Progenitor cell of endocrine pancreas (in vitro differentiated cells): ENCODE measurements around the gene IFT27. TPM values are rescaled to one million over a fixed set of nuclear protein-coding genes. Genes with fewer than 3 reads are reported as not detected.

ENCODE experiments used
- DNase-seq: peaks from one replicate; pipeline ENCODE4 v3.0.0; 2021; ENCODE audit warnings: low spot score; ENCODE audit not compliant: unreplicated experiment
- H3K27ac Mint-ChIP-seq: 2 replicates; pipeline ENCODE4 v1.8.0; 2021; ENCODE audit warnings: mild to moderate bottlenecking, moderate library complexity, mixed read lengths
- H3K27me3 Mint-ChIP-seq: 2 replicates; pipeline ENCODE4 v1.8.0; 2021; ENCODE audit warnings: mixed read lengths
- H3K36me3 Mint-ChIP-seq: 2 replicates; pipeline ENCODE4 v1.8.0; 2022; ENCODE audit warnings: mixed read lengths; ENCODE audit not compliant: insufficient read depth
- H3K4me1 Mint-ChIP-seq: 2 replicates; pipeline ENCODE4 v1.8.0; 2021; ENCODE audit warnings: low read depth, mixed read lengths
- H3K4me3 Mint-ChIP-seq: 2 replicates; pipeline ENCODE4 v1.8.0; 2021; ENCODE audit warnings: low read depth, mild to moderate bottlenecking, moderate library complexity, mixed read lengths
- H3K9me3 Mint-ChIP-seq: 2 replicates; pipeline ENCODE4 v1.8.0; 2021; ENCODE audit warnings: low read depth, mixed read lengths
- CTCF ChIP-seq: fragments of 200-600 bp; sonication (generic); IDR thresholded peaks from one replicate; pipeline ENCODE4 v1.5.0; 2021; ENCODE audit warnings: antibody characterized with exemption, mild to moderate bottlenecking; ENCODE audit not compliant: unreplicated experiment
- total RNA-seq: library from RNA; stranded (reverse); gene quantifications from 2 replicates; pipeline ENCODE4 v1.2.1, GENCODE V29; 2021

The IFT27 gene
- total RNA-seq, 1 donor from 2014 or later, result 52.3 TPM

GRCh38 chr22:36818010-36818642 lies 42.2 kb upstream of the IFT27 start:
- Mint-ChIP-seq H3K27me3 (peaks cover 82% of the 10 kb centered on the region), H3K9me3 (no peaks in the 10 kb centered on the region), H3K4me1 (no peaks in the 10 kb centered on the region), H3K27ac (no peak overlapping the region), H3K36me3 (no peaks in the 10 kb centered on the region), H3K4me3 (no peak overlapping the region)
- TF ChIP-seq CTCF, result no peak
- DNase-seq, result no peak

- Mint-ChIP-seq H3K27ac (no peak overlapping the region), H3K4me3 (no peak overlapping the region), H3K36me3 (no peaks in the 10 kb centered on the region), H3K27me3 (peaks cover 84% of the 10 kb centered on the region), H3K4me1 (no peaks in the 10 kb centered on the region), H3K9me3 (no peaks in the 10 kb centered on the region)
- no peak for DNase-seq
- TF ChIP-seq CTCF, result no peak
Measured at GRCh38 chr22:36817525-36817848, 41.6 kb upstream of the IFT27 start.

GRCh38 chr22:36816636-36817524 lies 41.0 kb upstream of the IFT27 start, which contains the start of gene PVALB:
TSS of gene PVALB (minus strand) at chr22:36817035. CDS start at chr22:36817005, 30 bp downstream.
- Mint-ChIP-seq H3K27me3 (peaks cover 90% of the 10 kb centered on the region), H3K27ac (no peak within 1 kb of the TSS), H3K4me3 (no peak within 1 kb of the TSS), H3K9me3 (no peaks in the 10 kb centered on the region), H3K4me1 (no peaks in the 10 kb centered on the region), H3K36me3 (no peaks in the 10 kb centered on the region)
- DNase-seq, result no peak
- TF ChIP-seq CTCF, result no peak

- no peaks in the 10 kb centered on the region for H3K9me3 Mint-ChIP-seq
- no peak overlapping the region for H3K4me3 Mint-ChIP-seq
- no peak for TF ChIP-seq CTCF
- H3K27me3 Mint-ChIP-seq, result peaks cover 91% of the 10 kb centered on the region
- DNase-seq, result no peak
- H3K4me1 Mint-ChIP-seq, result no peaks in the 10 kb centered on the region
- H3K36me3 Mint-ChIP-seq, result no peaks in the 10 kb centered on the region
- no peak overlapping the region for H3K27ac Mint-ChIP-seq
Measured at GRCh38 chr22:36816339-36816635, 40.4 kb upstream of the IFT27 start.

GRCh38 chr22:36815558-36816338 lies 39.8 kb upstream of the IFT27 start:
- H3K27ac Mint-ChIP-seq, result no peak overlapping the region
- no peak for TF ChIP-seq CTCF
- H3K9me3 Mint-ChIP-seq, result no peaks in the 10 kb centered on the region
- H3K36me3 Mint-ChIP-seq, result no peaks in the 10 kb centered on the region
- no peak overlapping the region for H3K4me3 Mint-ChIP-seq
- H3K4me1 Mint-ChIP-seq, result no peaks in the 10 kb centered on the region
- peaks cover 86% of the 10 kb centered on the region for H3K27me3 Mint-ChIP-seq
- DNase-seq, result no peak
